Tibial nerve (tissue), 3 donors: Measurements from ENCODE around the gene CSNK1A1L.

Experiments
- CTCF ChIP-seq, 5 experiments: fragments of 200-600 bp in 3 of 5; fragments of 450-650 bp in 2 of 5; sonication (generic) in 3 of 5; IDR thresholded peaks; one replicate each; pipeline ENCODE4 v1.5.1; 2016 to 2019; ENCODE audit warnings: antibody characterized with exemption in 5 of 5, mild to moderate bottlenecking in 3 of 5, moderate library complexity in 2 of 5
- POLR2A ChIP-seq, 2 donors: fragments of 450-650 bp; IDR thresholded peaks; one replicate each; pipeline ENCODE4 v1.6.1; 2017; ENCODE audit warnings: antibody characterized with exemption in 2 of 2, mild to moderate bottlenecking in 2 of 2, moderate library complexity in 2 of 2

- TF ChIP-seq CTCF (IDR thresholded peaks at IDR 0.05), result no peak
- TF ChIP-seq POLR2A (IDR thresholded peaks at IDR 0.05), result no peak
Measured at GRCh38 chr13:37149380-37149779, 43.9 kb upstream of the CSNK1A1L start.
